H1 (cell line): ENCODE measurements around the gene RSPH6A. TPM values are rescaled to one million over a fixed set of nuclear protein-coding genes. Genes with fewer than 3 reads are reported as not detected.

Experiments used
- CTCF ChIA-PET: fragments of 300-600 bp; sonication (Branson Sonifier 250); formaldehyde crosslinking; loops from one replicate; lab custom pipeline; 2021; ENCODE audit not compliant: partially characterized antibody; lab: Charles Lee
- POLR2A ChIA-PET: fragments of 300-600 bp; sonication (Branson Sonifier 250); formaldehyde crosslinking; loops from one replicate; lab custom pipeline; 2021; ENCODE audit warnings: inconsistent platforms; ENCODE audit not compliant: partially characterized antibody; lab: Charles Lee
- DNase-seq, 2 experiments: peaks; one replicate each; pipeline versions ENCODE4 v3.0.0 to v3.0.0-alpha.2; 2010 to 2022; ENCODE audit warnings: low spot score in 2 of 2, low read depth in 1 of 2, mixed read lengths in 1 of 2
- FAIRE-seq: peaks from 2 replicates; lab custom pipeline; 2011; peaks lifted over from hg19 to GRCh38; lab: Jason Lieb, UNC
- H2AFZ ChIP-seq: 2 replicates; pipeline ENCODE4 v1.8.1; 2012; ENCODE audit warnings: low read length, inconsistent platforms
- H2AK5ac ChIP-seq: 2 replicates; pipeline ENCODE4 v1.6.1; 2013; ENCODE audit warnings: low read depth, low read length
- H2BK120ac ChIP-seq: replicated peaks from 2 replicates; pipeline ENCODE3; 2013; ENCODE audit warnings: low read depth, low read length, inconsistent platforms
- H2BK12ac ChIP-seq: 2 replicates; pipeline ENCODE4 v1.6.1; 2013; ENCODE audit warnings: low read depth, low read length
- H2BK15ac ChIP-seq: 2 replicates; pipeline ENCODE4 v1.6.1; 2013; ENCODE audit warnings: low read length
- H2BK20ac ChIP-seq: 2 replicates; pipeline ENCODE4 v1.6.1; 2013; ENCODE audit warnings: low read length
- H2BK5ac ChIP-seq: 2 replicates; pipeline ENCODE4 v1.6.1; 2013; ENCODE audit warnings: low read depth, low read length
- H3K14ac ChIP-seq: 2 replicates; pipeline ENCODE4 v1.6.1; 2013; ENCODE audit warnings: inconsistent platforms; ENCODE audit not compliant: insufficient read length
- H3K18ac ChIP-seq: 2 replicates; pipeline ENCODE4 v1.6.1; 2013; ENCODE audit warnings: low read length; ENCODE audit errors: extremely low read depth
- H3K23ac ChIP-seq: 2 replicates; pipeline ENCODE4 v1.6.1; 2013; ENCODE audit warnings: inconsistent platforms; ENCODE audit not compliant: insufficient read length
- H3K23me2 ChIP-seq: 2 replicates; pipeline ENCODE4 v1.6.1; 2013; ENCODE audit warnings: low read depth, low read length
- H3K27ac ChIP-seq: 2 replicates; pipeline ENCODE4 v1.6.1; 2011; ENCODE audit warnings: low read depth, low read length, inconsistent platforms
- H3K27me3 ChIP-seq, 4 experiments: replicated peaks in 1 of 4; 1 replicate in 1 of 4; 2 replicates in 3 of 4; pipeline versions ENCODE4 v1.6.1 to v1.8.1; 2011 to 2013; ENCODE audit warnings: low read length in 3 of 4, mild to moderate bottlenecking in 3 of 4, inconsistent platforms in 2 of 4, mixed read lengths in 2 of 4, moderate library complexity in 1 of 4; ENCODE audit not compliant: control insufficient read depth in 3 of 4, insufficient read depth in 3 of 4; ENCODE audit errors: extremely low read depth in 1 of 4
- H3K36me3 ChIP-seq, 4 experiments: 2 replicates each; pipeline versions ENCODE4 v1.6.1 to v1.8.1; 2011 to 2013; ENCODE audit warnings: mild to moderate bottlenecking in 4 of 4, low read length in 3 of 4, moderate library complexity in 2 of 4, control low read depth in 1 of 4, inconsistent platforms in 1 of 4; ENCODE audit not compliant: insufficient read depth in 4 of 4, control insufficient read depth in 2 of 4
- H3K4ac ChIP-seq: replicated peaks from 2 replicates; pipeline ENCODE3; 2013; ENCODE audit warnings: low read length, low read depth, mixed read lengths, inconsistent platforms; ENCODE audit not compliant: insufficient read length
- H3K4me1 ChIP-seq, 4 experiments: replicated peaks in 1 of 4; 1 replicate in 1 of 4; 2 replicates in 3 of 4; pipeline versions ENCODE4 v1.6.1 to v1.8.1; 2011 to 2013; ENCODE audit warnings: low read length in 3 of 4, inconsistent platforms in 2 of 4, mixed read lengths in 1 of 4; ENCODE audit not compliant: insufficient read depth in 4 of 4, control insufficient read depth in 3 of 4
- H3K4me2 ChIP-seq, 2 experiments: 2 replicates each; pipeline versions ENCODE4 v1.6.1 to v1.8.1; 2011 to 2013; ENCODE audit warnings: low read depth in 2 of 2, low read length in 2 of 2, control low read depth in 1 of 2, inconsistent platforms in 1 of 2, mild to moderate bottlenecking in 1 of 2; ENCODE audit not compliant: insufficient read depth in 1 of 2
- H3K4me3 ChIP-seq, 4 experiments: fragments of 200-600, 300-600 bp in 1 of 4; sonication (generic), shearing (Covaris generic), sonication (Bioruptor Twin) in 1 of 4; 2 replicates each; pipeline versions ENCODE4 v1.5.1 to v1.8.1; 2011 to 2016; ENCODE audit warnings: low read length in 4 of 4, low read depth in 3 of 4, control low read depth in 2 of 4, inconsistent platforms in 2 of 4, mild to moderate bottlenecking in 2 of 4, mixed read lengths in 1 of 4, moderate library complexity in 1 of 4; ENCODE audit not compliant: insufficient read depth in 2 of 4; ENCODE audit errors: extremely low read depth in 1 of 4
- H3K56ac ChIP-seq: replicated peaks from 2 replicates; pipeline ENCODE3; 2013; ENCODE audit warnings: low read depth, mild to moderate bottlenecking, mixed read lengths, low read length, inconsistent platforms; ENCODE audit not compliant: insufficient read length
- H3K79me1 ChIP-seq: 2 replicates; pipeline ENCODE4 v1.6.1; 2013; ENCODE audit warnings: low read depth, low read length, control low read depth
- H3K79me2 ChIP-seq, 2 experiments: 2 replicates each; pipeline versions ENCODE4 v1.6.1 to v1.8.1; 2012 to 2013; ENCODE audit warnings: low read length in 2 of 2, mild to moderate bottlenecking in 2 of 2, inconsistent platforms in 1 of 2; ENCODE audit not compliant: insufficient read depth in 2 of 2, control insufficient read depth in 1 of 2
- H3K9ac ChIP-seq, 4 experiments: replicated peaks in 1 of 4; 1 replicate in 1 of 4; 2 replicates in 3 of 4; pipeline versions ENCODE4 v1.6.1 to v1.8.1; 2011 to 2013; ENCODE audit warnings: low read depth in 3 of 4, low read length in 3 of 4, control low read depth in 2 of 4, mild to moderate bottlenecking in 2 of 4, moderate library complexity in 2 of 4, inconsistent platforms in 1 of 4; ENCODE audit errors: extremely low read depth in 1 of 4
- H3K9me3 ChIP-seq, 2 experiments: 2 replicates each; pipeline versions ENCODE4 v1.6.1 to v1.8.1; 2012 to 2013; ENCODE audit warnings: mild to moderate bottlenecking in 2 of 2, moderate library complexity in 2 of 2, control low read depth in 1 of 2, inconsistent platforms in 1 of 2, low read depth in 1 of 2, low read length in 1 of 2, mixed read lengths in 1 of 2; ENCODE audit not compliant: insufficient read depth in 2 of 2
- H4K20me1 ChIP-seq, 2 experiments: replicated peaks in 1 of 2; 2 replicates each; pipeline versions ENCODE3 to v1.8.1; 2011 to 2013; ENCODE audit warnings: inconsistent platforms in 2 of 2, low read length in 2 of 2, mild to moderate bottlenecking in 1 of 2; ENCODE audit not compliant: insufficient read depth in 2 of 2, control insufficient read depth in 1 of 2
- H4K5ac ChIP-seq: 2 replicates; pipeline ENCODE4 v1.6.1; 2013; ENCODE audit warnings: low read length, low read depth, mixed read lengths, inconsistent platforms; ENCODE audit not compliant: insufficient read length
- H4K8ac ChIP-seq: 2 replicates; pipeline ENCODE4 v1.8.0; 2013; ENCODE audit warnings: mild to moderate bottlenecking, moderate library complexity, low read length, inconsistent platforms; ENCODE audit not compliant: insufficient read depth; ENCODE audit errors: extremely low read depth
- H4K91ac ChIP-seq: replicated peaks from 2 replicates; pipeline ENCODE3; 2013; ENCODE audit warnings: low read length, mixed read lengths, inconsistent platforms; ENCODE audit not compliant: insufficient read length
- ASH2L ChIP-seq: fragments of 200-600, 300-600 bp; sonication (generic); IDR thresholded peaks from one replicate; pipeline ENCODE4 v1.7.1; 2017; ENCODE audit warnings: low read length
- BCL11A ChIP-seq, 2 experiments: IDR thresholded peaks; one replicate each; pipeline ENCODE4 v1.6.1; 2011; ENCODE audit warnings: low read depth in 2 of 2, low read length in 2 of 2, mild to moderate bottlenecking in 2 of 2
- EGR1 ChIP-seq: IDR thresholded peaks from 2 replicates; pipeline ENCODE4 v1.6.1; 2011; ENCODE audit warnings: low read depth, low read length, borderline replicate concordance
- GTF2F1 ChIP-seq: IDR thresholded peaks from 2 replicates; pipeline ENCODE4 v1.6.1; 2012; ENCODE audit warnings: low read depth, low read length, improper control_type of control experiment, borderline replicate concordance
- JUND ChIP-seq: IDR thresholded peaks from 2 replicates; pipeline ENCODE4 v1.6.1; 2011; ENCODE audit warnings: mild to moderate bottlenecking, improper control_type of control experiment, low read length
- KDM1A ChIP-seq: fragments of 200-600, 300-600 bp; sonication (generic); IDR thresholded peaks from 2 replicates; pipeline ENCODE4 v1.7.1; 2016; ENCODE audit warnings: mild to moderate bottlenecking, low read length, borderline replicate concordance
- NRF1 ChIP-seq: IDR thresholded peaks from 2 replicates; pipeline ENCODE4 v1.6.1; 2011; ENCODE audit warnings: mild to moderate bottlenecking, low read depth, low read length, improper control_type of control experiment
- RNF2 ChIP-seq: fragments of 200-900, 300-1000 bp; sonication (generic); IDR thresholded peaks from 2 replicates; pipeline ENCODE4 v1.7.1; 2016; ENCODE audit warnings: borderline replicate concordance, low read depth, mild to moderate bottlenecking, antibody characterized with exemption, low read length; ENCODE audit not compliant: poor library complexity, severe bottlenecking; ENCODE audit errors: missing control alignments
- SIN3A ChIP-seq, 2 experiments: IDR thresholded peaks in 1 of 2; conservative IDR thresholded peaks in 1 of 2; 2 replicates each; pipeline ENCODE4 v1.6.1; 2011 to 2012; ENCODE audit warnings: low read length in 2 of 2, improper control_type of control experiment in 1 of 2, low read depth in 1 of 2, mild to moderate bottlenecking in 1 of 2
- SIX5 ChIP-seq: IDR thresholded peaks from 2 replicates; pipeline ENCODE4 v1.6.1; 2011; ENCODE audit warnings: mild to moderate bottlenecking, low read depth, low read length
- SP2 ChIP-seq: IDR thresholded peaks from 2 replicates; pipeline ENCODE4 v1.6.1; 2012; ENCODE audit warnings: mild to moderate bottlenecking, low read length, inconsistent platforms
- SP4 ChIP-seq: IDR thresholded peaks from 2 replicates; pipeline ENCODE4 v1.6.1; 2012; ENCODE audit warnings: low read length, inconsistent platforms
- WGBS, 2 experiments: shearing (Covaris generic) in 1 of 2; methylation state at CpG; one replicate each; pipeline versions ENCODE4 v1.1.6 to v1.1.7; 2013 to 2015; ENCODE audit warnings: low lambda C conversion rate in 2 of 2, mixed read lengths in 2 of 2, inconsistent platforms in 1 of 2, low coverage in 1 of 2, missing lambda C conversion rate in 1 of 2; ENCODE audit not compliant: insufficient replicate concordance in 2 of 2, insufficient coverage in 1 of 2, insufficient read length in 1 of 2; ENCODE audit errors: extremely low coverage in 1 of 2, missing lambda C conversion rate in 1 of 2; 5-methylcytosine and 5-hydroxymethylcytosine counted together
- polyA plus RNA-seq, 7 experiments: library from polyadenylated mRNA; depleted of rRNA in 3 of 7; stranded (reverse) in 5 of 7; unstranded in 2 of 7; fragments of >200 nt in 5 of 7; fragments of 200-250 nt in 2 of 7; gene quantifications; 1 replicate in 5 of 7; 2 replicates in 1 of 7; 4 replicates in 1 of 7; pipeline versions ENCODE4 v1.2.1 to v1.2.3, GENCODE V29; 2011 to 2013; ENCODE audit warnings: missing spikeins in 2 of 7, mixed read lengths in 2 of 7
- total RNA-seq: library from RNA; stranded (reverse); fragmentation: NEBNext Ultra II Directional; extraction: Animal tissue kit (Norgen Biotek cat#: 25700); gene quantifications from 2 replicates; pipeline ENCODE4 v1.2.1, GENCODE V29; 2021
- TF ChIP-seq, protein P1 (sequence below): IDR thresholded peaks from 2 replicates; pipeline ENCODE4 v1.6.1; 2011; ENCODE audit warnings: low read depth, mild to moderate bottlenecking, low read length; ENCODE audit not compliant: insufficient read depth

Gene RSPH6A
- total and polyA plus RNA-seq, 2 of the 8 experiments (the other 6 are each of a cell fraction or from before 2014, with no cell fraction given) = 0.05 to 0.19 TPM

DNA sequence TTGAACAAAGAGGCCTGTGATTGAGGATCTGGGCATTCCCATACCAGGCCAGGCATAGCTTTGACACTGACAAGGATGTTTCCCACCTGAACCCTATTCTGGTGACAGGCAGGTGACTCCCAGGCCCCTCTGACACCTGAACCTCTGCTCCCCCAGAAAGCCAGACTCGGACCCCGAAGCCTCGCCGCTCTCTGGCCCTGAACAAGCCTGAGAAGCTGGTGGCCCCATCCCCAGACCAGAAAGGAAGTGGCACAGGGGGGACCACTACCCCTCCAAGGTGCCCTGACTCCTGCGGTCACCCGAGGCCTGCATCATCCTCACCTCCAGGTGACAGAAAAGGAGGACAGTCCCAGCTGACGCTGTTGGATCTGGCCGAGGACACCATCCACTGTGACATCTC lies 60.8 kb downstream of the RSPH6A start:
- Histone ChIP-seq H3K23me2 (peaks cover 2% of the 10 kb centered on the region; the same call in 1 of the 2 replicates), H3K4me3 (no peak overlapping the region), H3K27me3 (0 out of 7 replicates have a peak, but pooled peaks cover 0 to under 1% (median 0%) of the 10 kb centered on the region in 4 experiments), H3K4ac (no peak overlapping the region), H4K8ac (no peak overlapping the region), H4K20me1 (no peaks in the 10 kb centered on the region), H3K79me1 (no peaks in the 10 kb centered on the region), H2BK15ac (no peak overlapping the region), H3K79me2 (no peaks in the 10 kb centered on the region), H3K23ac (no peak overlapping the region), H2BK5ac (no peak overlapping the region), H2BK12ac (no peak overlapping the region), H2BK120ac (no peak overlapping the region), H3K9ac (no peak overlapping the region), H2AK5ac (no peak overlapping the region), H2BK20ac (no peak overlapping the region), H3K9me3 (no peaks in the 10 kb centered on the region), H3K18ac (no peak overlapping the region), H4K5ac (no peak overlapping the region), H3K36me3 (no peaks in the 10 kb centered on the region), H2AFZ (no peak overlapping the region), H4K91ac (no peak overlapping the region), H3K14ac (no peak overlapping the region), H3K56ac (no peak overlapping the region), H3K4me1 (peaks cover 0 to 6% (median 0%) of the 10 kb centered on the region in 4 experiments; a peak in 1 of 7 replicates), H3K27ac (no peak overlapping the region), H3K4me2 (no peak overlapping the region)
- CTCF ChIA-PET = interaction anchor here (1.0 to 3.0 kb wide), 10 partner anchors 9 to 51 kb away, joined by 3 to 16 read pairs (median 7); no protein-coding TSS in a partner anchor
- no peak for DNase-seq
- FAIRE-seq = no peak
- WGBS, 2 experiments = 96% methylated on average over 8 of the region's 8 CpGs; no CpG with 5 or more reads in 1 of the 2 experiments
- POLR2A ChIA-PET = interaction anchor here (0.7 to 12.9 kb wide), 7 partner anchors 9 to 50 kb away, joined by 3 to 153 read pairs (median 3); partner anchors contain the start of genes FBXO46 and SIX5
- TF ChIP-seq JUND (no peak), SP4 (no peak), BCL11A (IDR thresholded peaks at IDR 0.05; ENCODE audit: low read depth in 2 of 2, low read length in 2 of 2) (no peak), SIX5 (no peak), SIN3A (conservative IDR thresholded peaks at IDR 0.05 in 1 of 2, IDR thresholded peaks at IDR 0.05 in 1 of 2; ENCODE audit: low read depth in 1 of 2, low read length in 2 of 2) (no peak), RNF2 (no peak), ASH2L (no peak), NRF1 (no peak), GTF2F1 (no peak), EGR1 (no peak), SP2 (no peak), KDM1A (no peak)
- TF ChIP-seq, protein P1, sequence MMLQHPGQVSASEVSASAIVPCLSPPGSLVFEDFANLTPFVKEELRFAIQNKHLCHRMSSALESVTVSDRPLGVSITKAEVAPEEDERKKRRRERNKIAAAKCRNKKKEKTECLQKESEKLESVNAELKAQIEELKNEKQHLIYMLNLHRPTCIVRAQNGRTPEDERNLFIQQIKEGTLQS = no peak
